ENCODE data around the gene PERM1. TPM values are rescaled to one million over a fixed set of nuclear protein-coding genes. Genes with fewer than 3 reads are reported as not detected.

Gene PERM1
- total and polyA plus RNA-seq, 2 of the 13 experiments (the other 11 are each of a cell fraction or from before 2014, with no cell fraction given), result 0.04 to 0.29 TPM

GRCh38 chr1:1020415-1021009 lies 38.6 kb upstream of the PERM1 start (continued):
- TF ChIP-seq CBFB (CRISPR knock-in tag; IDR thresholded peaks at IDR 0.05), result no peak
- TF ChIP-seq ZBTB1 (CRISPR knock-in tag; IDR thresholded peaks at IDR 0.05; ENCODE audit: borderline replicate concordance), result no peak
- no peak for TF ChIP-seq CEBPB (IDR thresholded peaks at IDR 0.05; ENCODE audit: borderline replicate concordance, low read depth, low read length)
- TF ChIP-seq PCBP2 (optimal IDR thresholded peaks at IDR 0.05; ENCODE audit: low read depth, low read length, poor library complexity, severe bottlenecking), result no peak
- no peak for TF ChIP-seq ZNF580 (CRISPR knock-in tag; IDR thresholded peaks at IDR 0.05; ENCODE audit: borderline replicate concordance, low read depth)
- TF ChIP-seq ZNF770 (CRISPR knock-in tag; IDR thresholded peaks at IDR 0.05), result no peak
- no peak for TF ChIP-seq HES4 (CRISPR knock-in tag; IDR thresholded peaks at IDR 0.05; ENCODE audit: borderline replicate concordance)
- no peak for TF ChIP-seq CC2D1A (CRISPR knock-in tag; IDR thresholded peaks at IDR 0.05)
- TF ChIP-seq MEF2D (CRISPR knock-in tag; IDR thresholded peaks at IDR 0.05), result no peak
- no peak for TF ChIP-seq THYN1 (CRISPR knock-in tag; IDR thresholded peaks at IDR 0.05; ENCODE audit: borderline replicate concordance, low read depth)
- TF ChIP-seq ZBTB7A (CRISPR knock-in tag; IDR thresholded peaks at IDR 0.05), result no peak
- TF ChIP-seq STAT6 (CRISPR knock-in tag; IDR thresholded peaks at IDR 0.05; ENCODE audit: borderline replicate concordance), result no peak
- no peak for TF ChIP-seq CEBPG (CRISPR knock-in tag; IDR thresholded peaks at IDR 0.05)
- TF ChIP-seq NFIC (IDR thresholded peaks at IDR 0.05; ENCODE audit: low read length), result no peak
- TF ChIP-seq ZNF720 (CRISPR knock-in tag; IDR thresholded peaks at IDR 0.05), result no peak
- no peak; the same call in 1 of the 2 replicates for TF ChIP-seq ZNF687 (CRISPR knock-in tag; IDR thresholded peaks at IDR 0.05)
- no peak for TF ChIP-seq SNAI1 (CRISPR knock-in tag; IDR thresholded peaks at IDR 0.05; ENCODE audit: borderline replicate concordance)
- TF ChIP-seq ZNF446 (CRISPR knock-in tag; IDR thresholded peaks at IDR 0.05), result no peak
- no peak for TF ChIP-seq ZNF691 (CRISPR knock-in tag; IDR thresholded peaks at IDR 0.05; ENCODE audit: borderline replicate concordance, low read depth)
